Adipose tissue (tissue), 3 donors: ENCODE results near the gene HCK. TPM values are rescaled to one million over a fixed set of nuclear protein-coding genes. Genes with fewer than 3 reads are reported as not detected.

Experiments used
- H3K27ac ChIP-seq: one replicate; pipeline ENCODE4 v1.5.1; 2013; ENCODE audit warnings: low read depth, low read length
- WGBS, 3 donors: extraction: QIAGEN DNeasy Blood & Tissue Kit; methylation state at CpG; one replicate each; pipeline ENCODE4 v1.1.7; 2013; 5-methylcytosine and 5-hydroxymethylcytosine counted together
- polyA plus RNA-seq, 3 donors: library from polyadenylated mRNA; stranded (reverse); fragments of 200-250 nt; gene quantifications; one replicate each; pipeline ENCODE4 v1.2.3, GENCODE V29; 2013
- donor health status: healthy with polysubstance abuse.
- donor health status: Bipolar disorder and iron deficiency.
- donor health status: healthy.

Gene HCK
- polyA plus RNA-seq, 3 donors = 2.9 to 30.9 (median 26.2) TPM

DNA sequence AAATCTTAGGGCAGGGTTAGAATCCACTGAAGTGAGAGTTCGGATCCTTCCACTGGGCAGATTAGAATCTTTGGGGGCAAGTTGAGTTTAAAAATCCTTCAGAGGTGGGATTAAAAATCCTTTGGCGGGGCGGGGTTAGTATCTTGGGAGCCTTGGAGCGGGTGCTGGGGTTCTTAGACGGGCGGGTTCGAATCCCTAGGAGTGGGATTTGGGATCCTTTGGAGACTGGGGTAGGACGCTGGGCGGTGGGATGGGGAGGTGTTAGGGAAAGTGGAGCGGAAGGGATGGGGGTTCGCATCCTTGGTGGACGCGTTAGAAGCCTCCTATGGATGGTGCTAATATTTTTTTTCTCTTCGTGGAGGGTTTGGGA is 337 bp upstream of the HCK start:
- H3K27ac ChIP-seq = peak overlapping the region; percentile 59
- 11 to 15% (median 11%) methylated on average over 14 of the region's 14 CpGs for WGBS, 3 donors

DNA sequence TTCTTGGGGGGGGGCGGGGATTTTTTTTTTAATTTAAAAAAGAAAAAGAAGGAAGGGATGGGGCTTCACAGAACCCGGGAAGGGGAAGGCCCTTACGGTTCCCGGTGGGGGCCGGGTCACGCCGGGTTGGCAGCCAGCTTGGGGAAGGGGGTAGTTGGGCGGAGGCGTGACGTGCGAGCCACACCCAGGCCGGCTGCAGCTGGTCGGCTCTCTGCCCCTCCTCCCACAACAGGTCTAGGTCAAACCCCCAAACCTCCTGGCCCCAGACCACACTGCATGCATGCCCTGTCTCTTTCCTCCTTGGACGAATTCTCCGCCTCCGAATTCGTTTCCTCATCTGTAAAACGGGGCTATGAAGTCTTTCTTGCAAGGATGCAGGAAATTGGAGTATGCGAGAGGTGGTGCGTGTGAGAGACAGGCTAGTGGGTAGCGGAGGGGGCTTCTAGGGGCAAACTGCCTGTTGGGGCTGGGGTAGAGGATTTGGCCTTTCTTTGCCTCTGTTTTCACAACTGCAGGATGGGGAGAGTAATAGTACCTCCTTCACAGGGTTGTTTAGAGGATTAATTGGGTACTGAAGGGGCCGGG is 828 bp downstream of the HCK start:
- 12 to 21% (median 13%) methylated on average over 21 of the region's 22 CpGs for WGBS, 3 donors
- no peak overlapping the region for H3K27ac ChIP-seq

- 70 to 91% (median 82%) methylated on average over 3 of the region's 3 CpGs for WGBS, 3 donors
- H3K27ac ChIP-seq = no peak overlapping the region
Observed at GRCh38 chr20:32053648-32054047, 1.6 kb downstream of the HCK start.

DNA sequence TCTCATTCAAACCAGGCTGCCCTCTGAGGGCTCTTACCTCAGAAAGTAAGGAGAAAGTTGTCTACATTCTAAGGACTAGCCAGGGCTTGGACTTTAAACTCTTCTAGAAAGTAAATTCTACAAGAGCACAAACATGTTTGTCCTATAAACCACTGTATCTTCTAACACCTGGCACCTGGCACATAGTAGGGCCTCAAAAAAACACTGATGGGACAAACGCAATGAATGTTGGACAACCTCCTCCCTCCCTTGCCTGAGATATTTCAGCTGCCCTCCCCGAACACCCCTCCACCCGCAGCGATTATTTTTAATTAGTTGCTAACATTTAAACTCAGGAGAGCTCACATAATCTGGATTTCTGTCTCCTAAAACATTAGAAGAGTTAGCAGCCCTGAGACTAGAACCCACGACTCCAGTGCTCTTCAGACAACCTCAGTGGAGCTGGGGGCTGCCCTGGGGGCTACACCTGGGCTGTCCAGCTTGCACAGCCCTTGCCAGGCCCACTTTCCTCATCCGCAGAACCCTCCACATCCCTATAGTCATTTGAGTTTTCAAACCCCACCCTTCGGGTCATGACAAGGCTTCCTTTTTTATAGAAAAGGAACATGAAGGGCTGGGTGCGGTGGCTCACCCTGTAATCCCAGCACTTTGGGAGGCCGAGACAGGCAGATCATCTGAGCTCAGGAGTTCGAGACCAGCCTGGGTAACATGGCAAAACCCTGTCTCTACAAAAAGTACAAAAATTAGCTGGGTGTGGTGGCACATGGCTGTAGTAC is 4.9 kb downstream of the HCK start:
- H3K27ac ChIP-seq = no peak overlapping the region
- WGBS, 3 donors = 64 to 69% (median 69%) methylated on average over 10 of the region's 10 CpGs

DNA sequence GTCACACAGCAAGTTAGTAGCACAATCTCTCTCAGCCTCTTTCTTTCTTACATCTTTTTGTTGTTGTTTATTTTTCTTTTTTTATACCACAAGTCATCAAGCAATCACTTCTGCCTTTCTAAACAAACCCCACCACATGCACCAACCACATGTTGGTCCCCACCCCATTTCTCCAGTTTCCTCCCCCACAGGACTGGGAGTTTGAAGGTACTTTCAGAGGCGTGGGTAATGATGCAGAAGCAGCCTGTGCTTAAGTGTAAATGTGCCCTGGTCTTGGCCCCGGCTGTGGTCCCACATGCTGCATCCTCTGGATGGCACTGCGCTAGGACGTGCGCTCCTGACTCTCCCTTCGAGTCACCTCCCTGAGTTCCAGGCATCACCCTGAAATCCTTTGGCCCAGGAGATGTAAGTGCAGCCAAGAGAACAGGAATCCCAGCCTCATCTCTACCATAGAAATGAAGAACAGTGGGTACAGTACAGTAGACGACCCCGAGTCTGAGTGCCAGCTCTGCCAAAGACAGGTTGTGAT is 5.7 kb downstream of the HCK start:
- 68 to 77% (median 77%) methylated on average over 8 of the region's 8 CpGs for WGBS, 3 donors

GRCh38 chr20:32059189-32059588 is 7.1 kb downstream of the HCK start:
- H3K27ac ChIP-seq = no peak overlapping the region
- 88 to 94% (median 91%) methylated on average over 1 of the region's 1 CpG for WGBS, 3 donors

More for the DNA sequence above, 5.7 kb downstream of the HCK start:
- no peak overlapping the region for H3K27ac ChIP-seq

- no peak overlapping the region for H3K27ac ChIP-seq
- 36 to 51% (median 37%) methylated on average over 4 of the region's 4 CpGs for WGBS, 3 donors
Observed at GRCh38 chr20:32062776-32063170, 10.7 kb downstream of the HCK start.

GRCh38 chr20:32063695-32064094 is 11.7 kb downstream of the HCK start:
- peak overlapping the region; percentile 42 for H3K27ac ChIP-seq
- WGBS, 3 donors = 51 to 66% (median 62%) methylated on average over 3 to 4 of the region's 4 CpGs

- H3K27ac ChIP-seq = no peak overlapping the region
- WGBS, 3 donors = 64 to 74% (median 71%) methylated on average over 7 of the region's 7 CpGs
Observed at GRCh38 chr20:32064667-32065066, 12.6 kb downstream of the HCK start.

- WGBS, 3 donors = 53 to 65% (median 60%) methylated on average over 6 of the region's 6 CpGs
Observed at GRCh38 chr20:32067234-32067821, 15.3 kb downstream of the HCK start.

DNA sequence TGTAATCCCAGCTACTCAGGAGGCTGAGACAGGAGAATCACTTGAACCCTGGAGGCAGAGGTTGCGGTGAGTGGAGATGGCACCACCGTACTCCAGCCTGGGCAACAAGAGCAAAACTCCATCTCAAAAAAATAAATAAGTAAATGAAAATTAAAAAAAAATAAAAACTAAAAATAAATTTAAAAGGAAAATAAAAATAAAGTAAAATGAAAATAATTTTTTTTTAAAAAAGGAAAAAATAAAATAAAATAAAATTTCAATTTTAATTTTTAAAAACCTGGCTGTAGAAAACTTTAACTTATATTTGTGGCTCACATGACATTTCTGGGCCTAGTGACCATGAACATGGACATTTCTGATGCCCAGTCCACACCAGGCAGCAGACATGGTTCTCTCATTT is 16.1 kb downstream of the HCK start:
- H3K27ac ChIP-seq = no peak overlapping the region
- 98 to 100% (median 99%) methylated on average over 2 of the region's 2 CpGs for WGBS, 3 donors

More at GRCh38 chr20:32067234-32067821, 15.3 kb downstream of the HCK start:
- H3K27ac ChIP-seq = no peak overlapping the region

DNA sequence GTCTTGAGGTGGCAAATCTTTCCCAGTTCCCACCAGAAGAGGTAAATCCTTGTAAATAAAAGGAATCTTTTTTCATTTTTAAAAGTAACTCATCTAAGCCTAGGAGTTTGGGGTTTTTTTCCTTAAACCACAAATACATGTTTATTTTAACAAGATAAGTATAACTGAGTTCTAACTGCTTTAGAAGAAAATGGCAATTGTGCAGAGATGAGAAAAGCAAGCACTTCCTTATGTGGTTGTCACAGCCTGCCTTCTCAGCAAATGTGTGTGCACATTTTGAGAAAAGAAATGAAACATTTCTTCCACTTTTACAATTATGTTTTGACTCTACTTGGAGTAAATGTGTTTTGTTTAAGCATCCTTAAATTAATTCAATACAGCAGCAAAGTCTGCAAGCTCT is 17.7 kb downstream of the HCK start:
- no peak overlapping the region for H3K27ac ChIP-seq

DNA sequence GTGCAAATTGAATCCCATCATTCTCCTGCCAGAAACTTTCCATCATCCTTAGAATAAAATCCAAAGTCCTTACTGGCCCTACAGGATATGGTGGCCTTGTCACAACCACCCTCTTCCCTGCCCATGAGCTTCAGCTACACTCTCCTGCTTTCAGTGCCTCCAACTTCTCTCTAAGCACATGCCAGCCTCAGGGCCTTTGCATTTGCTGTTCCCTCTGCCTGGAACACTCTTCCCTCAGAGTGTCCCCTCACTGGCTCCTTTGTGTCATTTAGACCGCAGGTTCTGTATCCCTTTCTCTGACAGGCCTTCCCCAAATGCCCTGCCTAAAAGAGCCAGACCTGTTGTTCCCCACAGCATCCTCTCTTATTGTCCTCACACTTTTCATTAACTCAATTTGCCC is 18.2 kb downstream of the HCK start:
- no peak overlapping the region for H3K27ac ChIP-seq
- 73 to 83% (median 81%) methylated on average over 1 of the region's 1 CpG for WGBS, 3 donors

DNA sequence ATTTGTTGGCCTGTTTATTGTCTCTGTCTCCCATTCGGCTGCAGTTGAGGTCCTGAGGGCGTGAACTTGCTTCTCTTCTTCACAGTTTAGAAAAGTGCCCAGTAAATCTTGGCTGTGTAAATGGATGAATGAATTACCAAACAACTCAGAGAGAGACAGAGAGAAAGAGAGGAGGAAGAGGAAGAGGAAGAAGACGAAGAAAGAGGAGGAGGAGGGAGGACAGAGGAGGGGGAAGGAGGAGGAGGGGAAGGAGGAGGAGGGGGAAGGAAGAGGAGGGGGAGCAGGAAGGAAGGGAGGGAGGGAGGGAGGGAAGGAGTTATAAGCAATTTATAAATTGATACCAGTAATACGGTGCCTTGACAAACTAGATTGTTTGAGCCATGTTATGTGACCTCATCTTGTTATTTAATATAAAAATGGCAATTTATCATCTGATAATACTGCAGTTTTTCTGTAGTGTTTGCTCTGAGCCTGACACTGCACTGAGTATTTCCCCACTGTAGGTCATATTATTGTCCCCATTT is 18.7 kb downstream of the HCK start:
- WGBS, 3 donors = 24 to 39% (median 28%) methylated on average over 4 of the region's 4 CpGs
- H3K27ac ChIP-seq = no peak overlapping the region

DNA sequence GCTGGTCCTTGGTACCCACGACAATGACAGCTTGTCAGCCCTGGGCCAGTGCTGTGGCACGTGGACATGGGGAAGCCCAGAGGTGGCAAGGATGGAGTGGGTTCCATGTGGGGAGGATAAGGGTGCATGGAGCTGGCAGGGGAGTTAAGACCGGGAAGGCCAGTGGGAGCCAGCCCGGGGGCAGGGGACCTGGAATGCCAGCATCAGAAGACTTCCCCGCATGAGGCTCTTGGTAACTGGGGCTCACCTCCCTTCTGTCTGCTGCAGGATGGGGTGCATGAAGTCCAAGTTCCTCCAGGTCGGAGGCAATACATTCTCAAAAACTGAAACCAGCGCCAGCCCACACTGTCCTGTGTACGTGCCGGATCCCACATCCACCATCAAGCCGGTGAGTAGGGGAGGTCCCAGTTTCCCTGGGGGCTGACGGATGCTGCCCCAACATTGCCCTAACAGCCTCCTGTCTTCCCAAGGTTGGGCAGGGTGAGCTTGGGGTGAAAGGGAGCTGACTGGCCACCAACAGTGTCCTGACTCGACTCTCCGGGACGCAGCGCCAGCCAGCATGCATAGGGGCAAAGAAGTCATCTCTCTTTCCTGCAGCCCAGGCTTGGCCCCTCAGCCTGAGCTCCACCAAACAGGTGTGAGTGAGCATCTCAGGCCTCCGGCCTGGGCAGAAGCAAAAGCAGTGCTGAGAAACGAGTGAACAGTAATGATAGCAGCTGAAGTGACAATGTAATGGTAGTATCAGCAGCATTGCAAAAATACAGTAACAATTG is 19.5 kb downstream of the HCK start:
- no peak overlapping the region for H3K27ac ChIP-seq
- WGBS, 3 donors = 80 to 86% (median 84%) methylated on average over 17 of the region's 17 CpGs

- no peak overlapping the region for H3K27ac ChIP-seq
- 80 to 85% (median 83%) methylated on average over 6 of the region's 6 CpGs for WGBS, 3 donors
Observed at GRCh38 chr20:32072168-32072750, 20.2 kb downstream of the HCK start.

- 73 to 96% (median 89%) methylated on average over 1 of the region's 1 CpG for WGBS, 3 donors
- no peak overlapping the region for H3K27ac ChIP-seq
Observed at GRCh38 chr20:32075534-32075933, 23.5 kb downstream of the HCK start.

DNA sequence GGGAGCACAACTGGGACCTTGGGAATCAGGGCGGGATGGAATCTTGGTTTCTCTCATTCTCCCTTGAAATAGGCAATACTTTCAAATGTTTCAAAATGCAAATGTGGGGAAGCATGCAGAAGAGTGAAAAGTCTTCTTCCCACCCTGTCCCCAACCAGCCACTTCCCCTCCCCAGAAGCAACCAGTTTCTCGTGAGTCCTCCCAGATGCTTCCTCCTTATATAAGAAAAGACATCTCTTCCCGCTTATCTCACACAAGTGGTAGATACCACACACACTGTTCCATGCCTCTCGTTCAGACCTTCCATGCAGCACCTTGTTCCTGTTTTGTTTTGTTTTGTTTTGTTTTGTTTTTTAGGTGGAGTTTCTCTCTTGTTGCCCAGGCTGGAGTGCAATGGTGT is 25.1 kb downstream of the HCK start:
- no peak overlapping the region for H3K27ac ChIP-seq
- 45 to 76% (median 54%) methylated on average over 4 of the region's 4 CpGs for WGBS, 3 donors
